HCT116 (cell line): ENCODE results near the gene EPHA6.

ENCODE experiments used
- EGR1 ChIP-seq: IDR thresholded peaks from 2 replicates; pipeline ENCODE4 v1.6.1; 2012; ENCODE audit warnings: low read depth
- ELF1 ChIP-seq: IDR thresholded peaks from 2 replicates; pipeline ENCODE4 v1.6.1; 2012; ENCODE audit warnings: low read depth, borderline replicate concordance
- EZH2 ChIP-seq: fragments of 200-600 bp; sonication (generic); IDR thresholded peaks from 2 replicates; pipeline ENCODE4 v1.6.1; 2017; ENCODE audit warnings: antibody characterized with exemption, mixed run types

GRCh38 chr3:97763586-97764406 is 949.4 kb downstream of the EPHA6 start:
- TF ChIP-seq EGR1 (no peak), ELF1 (no peak), EZH2 (no peak)
